Nephron (organoid): Measurements from ENCODE around the gene CDH13.
A peak's percentile ranks its signal among the peaks of the same experiment; 100 is the strongest.

Source experiments
- H3K27ac Mint-ChIP-seq, 3 experiments: 2 replicates each; pipeline ENCODE4 v1.8.0; 2020; ENCODE audit warnings: mixed read lengths in 3 of 3, mild to moderate bottlenecking in 2 of 3, moderate library complexity in 1 of 3
- H3K27me3 Mint-ChIP-seq: 2 replicates; pipeline ENCODE4 v1.8.0; 2021; ENCODE audit warnings: low read depth, mild to moderate bottlenecking, moderate library complexity, mixed read lengths
- H3K36me3 Mint-ChIP-seq: 2 replicates; pipeline ENCODE4 v1.8.0; 2020; ENCODE audit warnings: low read depth, mixed read lengths
- H3K4me1 Mint-ChIP-seq: 2 replicates; pipeline ENCODE4 v1.8.0; 2020; ENCODE audit warnings: mixed read lengths
- H3K4me3 Mint-ChIP-seq, 3 experiments: 2 replicates each; pipeline ENCODE4 v1.8.0; 2020; ENCODE audit warnings: mild to moderate bottlenecking in 3 of 3, mixed read lengths in 3 of 3, moderate library complexity in 2 of 3
- H3K9me3 Mint-ChIP-seq: 2 replicates; pipeline ENCODE4 v1.8.0; 2020; ENCODE audit warnings: mixed read lengths
- CTCF ChIP-seq, 3 experiments: fragments of 200-600 bp; sonication (generic); IDR thresholded peaks; one replicate each; pipeline ENCODE4 v1.5.0; 2021; ENCODE audit warnings: antibody characterized with exemption in 3 of 3; ENCODE audit not compliant: unreplicated experiment in 3 of 3

CDH13 gene

GRCh38 chr16:83402160-83402814 is 775.5 kb downstream of the CDH13 start:
- Mint-ChIP-seq H3K4me3 (no peak overlapping the region), H3K27ac (no peak overlapping the region), H3K36me3 (no peaks in the 10 kb centered on the region), H3K9me3 (no peaks in the 10 kb centered on the region), H3K4me1 (peaks cover 11% of the 10 kb centered on the region), H3K27me3 (peaks cover 4% of the 10 kb centered on the region)
- TF ChIP-seq CTCF (IDR thresholded peaks at IDR 0.05; ENCODE audit: unreplicated experiment in 3 of 3), result no peak

DNA sequence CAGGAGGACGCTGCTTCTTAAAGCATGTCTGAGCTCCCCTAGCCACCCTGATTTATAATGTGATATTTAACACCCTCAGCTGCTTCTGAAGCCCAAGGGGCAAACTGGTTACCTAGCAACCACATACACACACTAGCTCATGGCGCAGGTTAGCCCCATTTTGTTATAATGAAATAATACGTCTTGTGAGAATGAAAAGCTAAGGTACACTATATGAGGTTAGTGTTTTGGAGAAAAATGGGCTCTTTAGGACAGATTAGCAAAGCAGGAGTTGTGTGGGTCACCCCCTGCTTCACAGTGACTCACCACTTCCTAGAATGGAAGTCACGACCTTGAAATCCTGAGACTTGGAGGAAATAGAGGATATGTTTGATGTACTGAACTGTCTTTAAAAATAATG is 776.2 kb downstream of the CDH13 start:
- peaks cover 11% of the 10 kb centered on the region for H3K4me1 Mint-ChIP-seq

GRCh38 chr16:83403761-83404160 is 777.0 kb downstream of the CDH13 start:
- H3K27ac Mint-ChIP-seq, result no peak overlapping the region
- no peaks in the 10 kb centered on the region for H3K36me3 Mint-ChIP-seq
- no peak for TF ChIP-seq CTCF (IDR thresholded peaks at IDR 0.05; ENCODE audit: unreplicated experiment in 3 of 3)
- no peak overlapping the region for H3K4me3 Mint-ChIP-seq
- H3K4me1 Mint-ChIP-seq, result peaks cover 11% of the 10 kb centered on the region
- H3K9me3 Mint-ChIP-seq, result no peaks in the 10 kb centered on the region
- H3K27me3 Mint-ChIP-seq, result peaks cover 4% of the 10 kb centered on the region

More for the DNA sequence above, 776.2 kb downstream of the CDH13 start:
- H3K4me3 Mint-ChIP-seq, result no peak overlapping the region
- no peak for TF ChIP-seq CTCF (IDR thresholded peaks at IDR 0.05; ENCODE audit: unreplicated experiment in 3 of 3)
- no peaks in the 10 kb centered on the region for H3K36me3 Mint-ChIP-seq
- H3K9me3 Mint-ChIP-seq, result no peaks in the 10 kb centered on the region
- H3K27me3 Mint-ChIP-seq, result peaks cover 4% of the 10 kb centered on the region
- H3K27ac Mint-ChIP-seq, result peak overlapping the region in 1 of 3 experiments; percentile 50

- no peaks in the 10 kb centered on the region for H3K9me3 Mint-ChIP-seq
- peaks cover 11% of the 10 kb centered on the region for H3K4me1 Mint-ChIP-seq
- no peaks in the 10 kb centered on the region for H3K36me3 Mint-ChIP-seq
- no peak for TF ChIP-seq CTCF (IDR thresholded peaks at IDR 0.05; ENCODE audit: unreplicated experiment in 3 of 3)
- H3K4me3 Mint-ChIP-seq, result no peak overlapping the region
- H3K27me3 Mint-ChIP-seq, result peaks cover 4% of the 10 kb centered on the region
- H3K27ac Mint-ChIP-seq, result no peak overlapping the region
Measured at GRCh38 chr16:83404261-83404660, 777.5 kb downstream of the CDH13 start.

- H3K4me1 Mint-ChIP-seq, result peaks cover 3% of the 10 kb centered on the region
- H3K4me3 Mint-ChIP-seq, result no peak overlapping the region
- TF ChIP-seq CTCF (IDR thresholded peaks at IDR 0.05; ENCODE audit: unreplicated experiment in 3 of 3), result no peak
- no peaks in the 10 kb centered on the region for H3K9me3 Mint-ChIP-seq
- no peak overlapping the region for H3K27ac Mint-ChIP-seq
- peaks cover 4% of the 10 kb centered on the region for H3K27me3 Mint-ChIP-seq
- no peaks in the 10 kb centered on the region for H3K36me3 Mint-ChIP-seq
Measured at GRCh38 chr16:83407928-83408327, 781.2 kb downstream of the CDH13 start.

DNA sequence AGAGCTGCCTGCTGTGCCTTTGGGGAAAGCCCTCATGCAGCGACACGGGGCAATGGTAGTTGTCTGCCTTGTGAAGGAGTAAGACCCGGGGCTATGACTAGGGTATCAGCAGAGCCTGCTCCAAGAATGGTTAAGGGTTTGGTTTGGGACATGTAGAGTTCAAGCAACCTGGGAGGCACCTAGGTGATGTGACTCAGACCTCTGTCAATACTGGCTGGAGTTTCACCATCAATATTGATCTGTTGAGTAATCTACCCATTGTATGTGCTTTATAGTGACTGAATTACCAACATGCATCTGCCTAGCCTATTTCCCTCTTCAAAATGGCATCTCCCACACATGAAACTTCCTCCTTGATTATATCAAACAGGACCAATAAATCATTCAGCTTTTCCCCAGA is 782.6 kb downstream of the CDH13 start:
- no peak for TF ChIP-seq CTCF (IDR thresholded peaks at IDR 0.05; ENCODE audit: unreplicated experiment in 3 of 3)
- no peak overlapping the region for H3K27ac Mint-ChIP-seq
- no peaks in the 10 kb centered on the region for H3K36me3 Mint-ChIP-seq
- no peaks in the 10 kb centered on the region for H3K9me3 Mint-ChIP-seq
- H3K4me1 Mint-ChIP-seq, result no peaks in the 10 kb centered on the region
- H3K27me3 Mint-ChIP-seq, result peaks cover 4% of the 10 kb centered on the region
- H3K4me3 Mint-ChIP-seq, result no peak overlapping the region
